ENCODE results near the gene SWSAP1.

DNA sequence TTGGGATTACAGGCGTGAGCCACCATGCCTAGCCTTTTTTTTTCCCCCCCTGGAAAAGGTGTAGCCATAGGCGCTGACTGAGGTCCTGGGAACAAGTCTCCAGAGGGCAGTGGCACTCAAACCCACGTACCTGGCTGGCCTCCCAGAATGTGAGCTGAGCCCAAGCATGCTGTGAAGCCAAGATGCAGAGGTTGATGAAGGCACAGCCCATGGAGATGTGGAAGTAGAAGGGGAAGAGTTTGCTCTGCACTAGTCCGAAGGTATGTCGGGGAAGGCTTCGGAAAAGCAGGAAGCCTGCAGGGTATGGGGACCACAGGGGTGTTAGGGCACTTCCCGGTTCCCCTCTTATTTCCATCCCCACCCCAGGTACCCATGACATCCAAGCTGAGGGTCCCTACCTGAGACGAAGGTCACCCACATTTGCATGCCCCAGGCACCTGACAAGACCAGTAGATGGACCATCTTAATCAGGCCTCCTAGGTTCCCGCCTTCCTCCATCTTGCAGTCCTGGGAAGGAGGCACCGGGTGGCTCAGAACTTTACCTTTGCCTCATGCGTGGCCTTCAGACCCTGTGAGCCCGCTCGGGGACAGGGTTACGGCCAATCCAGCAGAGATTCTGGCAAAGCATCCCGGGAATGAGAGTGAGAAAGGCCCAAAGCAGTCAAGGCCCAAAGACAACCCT lies 29.2 kb upstream of the SWSAP1 start:
- TF ChIP-seq, protein P1, sequence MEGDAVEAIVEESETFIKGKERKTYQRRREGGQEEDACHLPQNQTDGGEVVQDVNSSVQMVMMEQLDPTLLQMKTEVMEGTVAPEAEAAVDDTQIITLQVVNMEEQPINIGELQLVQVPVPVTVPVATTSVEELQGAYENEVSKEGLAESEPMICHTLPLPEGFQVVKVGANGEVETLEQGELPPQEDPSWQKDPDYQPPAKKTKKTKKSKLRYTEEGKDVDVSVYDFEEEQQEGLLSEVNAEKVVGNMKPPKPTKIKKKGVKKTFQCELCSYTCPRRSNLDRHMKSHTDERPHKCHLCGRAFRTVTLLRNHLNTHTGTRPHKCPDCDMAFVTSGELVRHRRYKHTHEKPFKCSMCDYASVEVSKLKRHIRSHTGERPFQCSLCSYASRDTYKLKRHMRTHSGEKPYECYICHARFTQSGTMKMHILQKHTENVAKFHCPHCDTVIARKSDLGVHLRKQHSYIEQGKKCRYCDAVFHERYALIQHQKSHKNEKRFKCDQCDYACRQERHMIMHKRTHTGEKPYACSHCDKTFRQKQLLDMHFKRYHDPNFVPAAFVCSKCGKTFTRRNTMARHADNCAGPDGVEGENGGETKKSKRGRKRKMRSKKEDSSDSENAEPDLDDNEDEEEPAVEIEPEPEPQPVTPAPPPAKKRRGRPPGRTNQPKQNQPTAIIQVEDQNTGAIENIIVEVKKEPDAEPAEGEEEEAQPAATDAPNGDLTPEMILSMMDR (conservative IDR thresholded peaks at IDR 0.05 in 1 of 2, IDR thresholded peaks at IDR 0.05 in 1 of 2; ENCODE audit: low read depth in 1 of 2, low read length in 2 of 2) = no peak
- TF ChIP-seq EZH2 (IDR thresholded peaks at IDR 0.05; ENCODE audit: low read length, missing control alignments) = no peak

All from fibroblast of lung (primary cell).